ENCODE measurements around the gene C20orf204. TPM values are rescaled to one million over a fixed set of nuclear protein-coding genes. Genes with fewer than 3 reads are reported as not detected.

C20orf204 gene
- total RNA-seq, 1 donor from 2014 or later, result 0.45 TPM

DNA sequence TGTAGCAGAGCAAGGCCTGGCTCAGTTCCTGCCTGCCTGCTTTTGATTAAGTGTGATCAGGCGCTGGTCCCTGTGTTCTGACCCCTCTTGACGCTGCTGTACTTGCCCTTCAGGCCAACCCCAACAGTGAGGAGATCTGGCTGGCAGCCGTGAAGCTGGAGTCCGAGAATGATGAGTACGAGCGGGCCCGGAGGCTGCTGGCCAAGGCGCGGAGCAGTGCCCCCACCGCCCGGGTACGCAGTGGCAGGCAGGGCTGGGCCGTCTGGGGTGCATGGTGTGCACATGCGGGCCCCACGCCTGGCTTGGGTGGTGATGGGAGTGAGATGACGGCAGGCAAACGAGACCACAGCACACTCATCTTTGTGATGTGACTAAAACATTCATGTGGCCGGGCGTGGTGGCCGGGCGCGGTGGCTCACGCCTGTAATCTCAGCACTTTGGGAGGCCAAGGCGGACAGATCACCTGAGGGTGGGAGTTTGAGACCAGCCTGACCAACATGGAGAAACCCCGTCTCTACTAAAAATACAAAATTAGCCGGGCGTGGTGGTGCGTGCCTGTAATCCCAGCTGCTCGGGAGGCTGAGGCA, 10.1 kb upstream of the C20orf204 start:
- no peak for DNase-seq (ENCODE audit: low read depth)

DNA sequence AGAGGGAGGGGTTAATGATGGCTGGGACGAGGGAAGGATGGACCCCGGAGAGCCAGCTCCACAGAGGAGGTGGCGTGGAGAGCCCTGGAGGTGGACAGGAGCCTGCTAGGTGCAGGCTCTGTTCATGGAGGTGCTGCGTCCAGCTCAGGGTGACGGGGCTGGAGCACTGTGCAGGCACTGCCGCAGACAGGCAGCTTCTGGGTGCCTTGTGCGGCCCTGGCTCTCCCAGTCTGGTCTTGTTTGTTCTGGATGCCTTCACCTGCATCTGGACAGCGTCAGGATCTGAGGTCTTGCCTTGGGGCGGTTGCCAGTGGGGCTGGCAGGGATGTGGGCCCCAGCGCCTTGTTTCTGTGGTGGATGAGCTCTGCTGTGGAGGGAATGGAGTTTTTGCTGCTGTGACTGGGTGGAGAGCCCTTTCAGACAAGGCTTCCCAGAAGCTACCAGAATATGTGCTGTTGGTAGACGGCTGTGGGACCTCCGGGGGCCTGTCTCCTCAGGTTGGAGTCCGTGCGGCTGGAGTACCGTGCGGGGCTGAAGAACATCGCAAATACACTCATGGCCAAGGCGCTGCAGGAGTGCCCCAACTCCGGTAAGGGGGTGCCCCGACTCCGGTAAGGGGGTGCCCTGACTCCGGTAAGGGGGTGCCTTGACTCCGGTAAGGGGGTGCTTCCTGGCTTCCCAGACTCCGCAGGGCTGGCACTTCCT, 7.8 kb upstream of the C20orf204 start:
- no peak for DNase-seq (ENCODE audit: low read depth)

DNA sequence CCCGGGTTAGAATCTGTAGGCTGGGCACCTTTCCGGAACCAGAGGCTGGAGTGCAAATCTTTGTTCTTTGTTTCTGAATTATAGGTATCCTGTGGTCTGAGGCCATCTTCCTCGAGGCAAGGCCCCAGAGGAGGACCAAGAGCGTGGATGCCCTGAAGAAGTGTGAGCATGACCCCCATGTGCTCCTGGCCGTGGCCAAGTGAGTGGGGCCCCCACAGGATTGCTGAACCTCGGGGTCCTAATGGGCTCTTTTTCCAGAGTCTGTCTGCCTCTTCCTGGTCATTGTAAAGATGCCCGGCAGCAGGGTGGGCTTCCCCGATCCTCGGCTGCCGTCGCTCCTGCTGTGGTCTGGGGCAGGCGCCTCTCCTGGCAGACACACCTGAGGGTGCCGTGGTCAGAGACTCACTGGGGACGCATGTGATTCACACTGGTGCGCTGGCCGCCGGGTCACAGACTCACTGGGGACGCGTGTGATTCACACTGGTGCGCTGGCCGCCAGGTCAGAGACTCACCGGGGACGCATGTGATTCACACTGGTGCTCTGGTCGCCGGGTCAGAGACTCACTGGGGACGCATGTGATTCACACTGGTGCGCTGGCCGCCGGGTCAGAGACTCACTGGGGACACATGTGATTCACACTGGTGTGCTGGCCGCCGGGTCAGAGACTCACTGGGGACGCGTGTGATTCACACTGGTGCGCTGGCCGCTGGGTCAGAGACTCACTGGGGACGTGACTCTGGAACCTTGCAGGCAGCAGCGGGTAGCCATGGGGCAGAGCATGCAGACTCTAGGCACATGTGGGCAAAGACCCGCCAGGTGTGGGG, 6.5 kb upstream of the C20orf204 start:
- DNase-seq (ENCODE audit: low read depth), result no peak

DNA sequence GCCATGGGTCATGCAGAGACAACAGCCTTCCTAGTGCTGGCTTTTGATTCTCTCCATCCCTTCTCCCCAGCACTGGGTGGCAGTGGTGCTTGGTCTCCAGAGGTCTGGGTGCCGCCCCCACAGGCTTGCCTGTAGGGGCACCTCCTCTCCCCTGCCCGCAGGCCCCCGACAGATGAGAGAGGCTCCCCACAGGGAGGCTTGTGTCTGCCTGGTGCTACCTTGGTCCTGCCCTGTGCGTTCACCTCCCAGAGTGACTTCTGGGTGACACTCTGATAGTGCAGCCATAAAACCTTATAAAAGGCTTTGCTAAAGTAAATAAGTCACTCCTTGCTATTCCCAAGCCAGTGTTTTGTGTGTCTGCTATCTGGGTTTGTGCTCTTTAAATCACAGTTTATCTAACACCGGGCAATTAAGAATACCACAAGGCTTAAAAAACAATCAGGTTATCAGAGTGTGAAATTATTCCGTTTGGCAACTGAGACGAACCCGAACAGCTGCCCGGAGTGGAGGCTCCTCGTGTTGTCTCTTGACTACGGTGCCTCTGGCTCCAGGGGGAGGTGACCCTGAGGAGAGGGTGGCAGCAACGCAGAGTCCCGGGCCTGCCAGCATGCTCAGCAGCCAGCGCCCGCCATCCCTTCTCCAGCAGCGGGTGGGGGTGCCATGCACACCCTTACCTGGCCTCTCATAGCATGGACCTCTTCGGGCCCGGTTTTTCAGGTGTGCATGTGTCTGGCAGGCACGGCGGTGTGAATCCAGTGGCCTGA, 5.4 kb upstream of the C20orf204 start:
- DNase-seq (ENCODE audit: low read depth), result no peak

DNA sequence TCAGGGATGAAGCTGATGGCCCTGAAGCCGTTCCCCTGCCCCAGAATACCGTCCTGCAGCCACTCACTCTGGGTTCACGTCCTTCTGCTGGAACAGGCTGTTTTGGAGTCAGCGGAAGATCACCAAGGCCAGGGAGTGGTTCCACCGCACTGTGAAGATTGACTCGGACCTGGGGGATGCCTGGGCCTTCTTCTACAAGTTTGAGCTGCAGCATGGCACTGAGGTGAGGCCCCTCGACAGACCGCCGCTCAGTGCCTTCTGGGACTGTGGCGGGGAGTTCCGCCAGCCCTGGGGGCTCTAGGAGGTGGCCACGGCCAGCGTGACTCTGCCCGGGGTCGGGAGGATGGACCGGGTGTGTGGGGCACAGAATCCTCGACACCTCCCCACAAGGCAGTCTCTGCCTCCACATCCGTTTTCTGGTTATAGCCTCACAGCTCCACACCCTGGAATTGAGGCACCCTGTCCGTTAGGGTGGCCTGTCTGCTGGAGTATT, 4.1 kb upstream of the C20orf204 start:
- no peak for DNase-seq (ENCODE audit: low read depth)

DNA sequence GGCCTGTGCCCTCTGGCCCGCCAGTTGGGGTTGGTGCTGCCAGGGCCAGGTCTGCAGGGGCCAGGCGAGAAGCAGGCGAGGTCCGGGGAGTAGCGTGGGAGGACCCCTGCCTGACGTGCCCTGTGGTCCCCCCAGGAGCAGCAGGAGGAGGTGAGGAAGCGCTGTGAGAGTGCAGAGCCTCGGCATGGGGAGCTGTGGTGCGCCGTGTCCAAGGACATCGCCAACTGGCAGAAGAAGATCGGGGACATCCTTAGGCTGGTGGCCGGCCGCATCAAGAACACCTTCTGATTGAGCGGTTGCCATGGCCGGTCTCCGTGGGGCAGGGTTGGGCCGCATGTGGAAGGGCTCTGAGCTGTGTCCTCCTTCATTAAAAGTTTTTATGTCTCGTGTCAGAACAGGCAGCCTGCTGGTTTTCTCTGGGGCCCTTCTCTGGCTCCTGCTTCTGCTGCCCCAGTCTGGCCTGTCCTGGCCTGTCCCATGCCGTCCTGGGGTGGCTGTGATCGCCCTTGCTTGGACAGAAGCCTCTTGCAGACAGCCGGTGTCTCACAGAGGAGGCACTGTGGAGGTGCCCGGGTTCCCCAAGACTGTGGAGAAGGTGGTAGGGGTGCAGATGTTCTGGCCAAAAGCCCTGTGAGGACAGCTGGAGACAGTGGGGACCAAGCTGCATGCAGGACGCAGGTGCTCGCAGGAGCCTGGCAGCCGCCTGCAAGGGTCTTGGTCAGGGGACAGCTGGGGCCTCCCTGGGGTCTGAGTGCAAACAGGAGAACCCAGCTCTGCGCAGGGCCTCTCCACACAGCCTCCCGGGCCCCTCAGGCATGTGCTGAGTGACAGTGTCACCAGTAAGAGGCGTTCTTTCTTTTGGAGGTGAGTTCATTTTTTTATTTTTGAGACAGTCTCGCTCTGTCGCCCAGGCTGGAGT, 3.0 kb upstream of the C20orf204 start:
- DNase-seq (ENCODE audit: low read depth), result no peak

DNA sequence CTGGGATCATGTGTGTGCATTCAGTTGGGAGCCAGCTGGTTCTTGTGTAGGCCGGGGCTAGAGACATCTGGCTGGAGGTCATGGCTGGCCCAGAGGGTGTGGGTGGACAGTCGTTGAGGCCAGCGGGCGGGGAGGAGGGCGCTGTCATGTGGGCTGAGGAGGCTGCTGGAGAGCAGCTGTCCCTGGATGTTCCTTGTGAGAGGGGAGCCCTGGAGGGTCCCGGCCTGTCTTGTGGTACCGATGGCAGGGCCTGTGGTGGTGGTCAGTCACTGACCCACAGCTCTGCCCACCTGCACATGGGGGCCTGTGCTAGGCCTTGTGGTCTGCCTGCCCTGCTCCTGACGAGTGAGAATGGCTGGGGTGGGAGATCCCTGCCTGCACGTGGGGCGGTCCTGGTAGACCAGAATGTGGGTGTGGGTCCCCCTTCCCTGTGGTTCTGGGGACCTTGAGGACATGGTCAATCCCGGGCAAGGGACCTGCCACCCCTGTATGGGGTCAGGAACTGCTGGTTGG, 1.9 kb upstream of the C20orf204 start:
- DNase-seq (ENCODE audit: low read depth), result peak; percentile 70

DNA sequence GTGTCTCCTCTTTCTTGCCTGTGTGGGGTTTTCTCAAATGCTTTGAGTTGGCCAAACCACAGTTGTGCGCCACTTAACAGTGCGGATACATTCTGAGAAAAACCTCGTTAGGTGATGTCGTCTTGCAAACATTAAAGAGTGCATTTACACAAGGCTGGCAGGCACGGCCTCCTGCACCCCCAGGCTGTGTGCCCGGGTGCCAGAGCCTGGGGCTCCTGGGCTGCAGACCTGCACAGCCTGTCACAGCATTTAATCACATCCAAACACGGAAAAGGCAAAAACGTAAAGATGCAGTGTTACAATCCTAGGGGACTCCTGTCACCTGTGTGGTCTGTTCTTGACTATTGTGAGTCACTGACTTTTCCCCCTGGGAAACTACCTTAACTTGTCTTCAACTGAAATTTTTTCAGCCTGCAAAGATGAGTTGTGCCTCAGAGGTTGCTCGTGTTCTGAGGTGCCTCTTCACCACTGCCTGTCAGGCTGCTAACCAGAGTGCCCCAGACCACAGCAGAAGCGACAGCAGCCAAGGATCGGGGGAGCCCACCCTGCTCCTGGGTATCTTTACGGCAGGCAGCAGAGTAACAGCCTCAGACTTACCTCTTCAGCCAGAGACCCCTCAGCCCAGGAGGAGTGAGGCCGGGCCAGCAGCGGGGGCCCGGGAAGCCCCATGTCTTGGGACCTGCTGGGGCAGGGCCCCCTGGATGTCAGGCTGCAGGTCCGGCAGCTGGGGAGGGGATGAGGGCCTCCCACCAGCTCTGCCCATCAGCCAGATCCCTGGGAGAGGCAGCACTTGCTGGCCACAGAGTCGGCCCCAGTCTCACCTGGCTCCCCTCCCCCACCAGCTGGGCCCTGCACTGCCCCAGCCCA, 683 bp upstream of the C20orf204 start:
- DNase-seq (ENCODE audit: low read depth), result no peak

DNA sequence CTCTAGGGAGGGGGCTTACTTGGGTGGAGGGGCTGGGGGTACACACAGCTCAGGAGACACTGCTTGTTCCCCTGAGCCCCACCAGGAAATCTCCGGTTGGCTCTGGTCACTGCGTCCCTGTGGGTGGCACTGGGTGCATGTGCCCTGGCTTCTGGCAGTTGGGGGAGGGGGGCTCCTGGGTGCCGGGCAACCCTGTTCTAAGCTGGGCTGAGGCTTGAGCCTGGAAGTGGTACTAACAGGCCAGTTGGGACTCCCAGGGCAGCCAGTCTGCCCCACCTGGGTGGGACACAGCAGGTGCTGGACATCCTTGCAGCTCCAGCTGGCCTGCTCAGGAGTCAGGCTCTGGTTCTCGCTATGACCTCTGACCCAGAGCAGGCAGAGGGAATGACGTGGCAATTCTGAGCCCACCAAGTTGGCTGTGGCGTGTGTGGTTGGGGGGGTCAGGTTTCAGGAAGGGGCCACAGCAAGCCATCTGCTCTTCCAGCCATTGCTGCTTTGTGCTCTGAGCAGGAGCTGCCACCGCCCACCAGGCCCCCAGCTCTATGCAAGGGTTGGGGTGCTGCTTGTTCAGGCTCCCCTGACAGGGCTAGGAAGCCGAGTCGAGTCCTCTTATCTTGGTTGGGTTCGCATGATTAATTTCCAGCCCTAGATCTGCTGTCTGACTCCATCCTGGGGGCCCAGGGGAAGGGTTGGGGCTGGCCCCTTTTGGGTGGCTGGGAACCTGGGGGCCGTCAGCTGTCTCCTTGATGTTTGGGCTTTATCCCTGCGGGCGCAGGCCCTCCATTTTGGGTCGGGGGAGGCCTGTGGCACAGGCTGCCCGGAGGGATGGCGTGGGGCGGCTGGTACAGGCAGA, 590 bp downstream of the C20orf204 start:
- DNase-seq (ENCODE audit: low read depth), result peak; percentile 69

DNA sequence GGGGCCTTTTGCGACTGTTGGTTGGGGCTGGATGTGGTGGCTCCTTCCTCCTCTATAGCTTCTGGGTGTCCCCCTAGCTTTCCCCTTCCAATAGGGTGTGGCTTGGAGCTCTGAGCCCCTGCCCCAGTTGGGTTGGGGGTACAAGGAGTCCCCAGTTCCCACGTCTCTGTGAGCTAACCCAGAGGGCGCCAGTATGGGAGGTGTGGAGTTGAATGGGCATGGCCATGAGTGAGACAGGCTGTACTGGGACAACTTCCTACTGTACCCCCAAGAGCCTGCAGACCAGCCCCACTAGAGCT, 1.2 kb downstream of the C20orf204 start:
- DNase-seq (ENCODE audit: low read depth), result no peak

DNA sequence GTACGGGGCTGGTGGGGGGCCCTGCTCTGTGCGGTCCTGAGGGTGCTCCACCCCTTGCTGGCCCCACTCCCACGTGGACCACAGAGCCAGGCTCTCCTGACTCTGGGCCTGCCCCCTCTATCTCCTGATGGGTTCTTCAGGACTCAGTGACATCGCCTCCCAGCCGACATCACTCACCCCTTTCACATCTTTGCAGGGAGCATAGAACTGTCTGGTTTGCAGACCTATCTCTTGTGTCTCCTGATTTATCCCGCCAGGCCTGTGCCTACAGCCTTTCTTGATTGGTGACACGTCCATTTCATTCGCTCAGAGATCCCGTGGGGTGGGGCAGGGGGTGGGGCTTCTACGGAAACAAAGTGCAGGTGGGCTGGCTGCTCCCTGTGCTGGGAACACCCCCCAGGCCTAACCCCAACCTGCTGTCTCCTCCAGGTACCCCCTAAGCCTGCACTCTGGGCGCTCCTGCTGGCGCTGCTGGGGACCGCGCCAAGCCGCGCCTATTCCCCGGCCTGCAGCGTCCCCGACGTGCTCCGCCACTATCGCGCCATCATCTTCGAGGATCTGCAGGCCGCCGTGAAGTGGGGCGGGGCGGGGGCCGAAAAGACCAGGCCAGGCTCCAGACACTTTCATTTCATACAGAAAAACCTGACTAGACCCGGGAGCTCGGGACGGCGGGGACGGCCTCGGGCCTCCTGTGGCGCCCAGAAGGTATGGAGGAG, 1.7 kb downstream of the C20orf204 start:
- no peak for DNase-seq (ENCODE audit: low read depth)

DNA sequence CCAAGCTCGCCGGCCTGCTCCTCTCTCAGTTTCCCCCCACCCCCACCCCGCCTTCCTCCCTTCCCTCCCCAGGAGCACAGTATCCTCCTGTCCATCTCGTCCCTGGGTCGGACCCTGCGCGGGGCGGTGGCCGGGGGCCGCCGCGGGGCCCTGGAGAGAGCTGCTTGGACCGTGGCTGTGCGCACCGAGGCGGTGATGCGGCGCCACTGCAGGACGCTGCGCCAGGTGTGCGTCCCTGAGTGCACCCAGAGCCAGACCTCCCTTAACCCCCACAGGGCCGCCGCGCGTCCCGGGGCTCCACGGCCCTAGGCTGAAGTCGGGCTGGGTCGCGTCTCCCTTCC, 2.2 kb downstream of the C20orf204 start:
- no peak for DNase-seq (ENCODE audit: low read depth)

DNA sequence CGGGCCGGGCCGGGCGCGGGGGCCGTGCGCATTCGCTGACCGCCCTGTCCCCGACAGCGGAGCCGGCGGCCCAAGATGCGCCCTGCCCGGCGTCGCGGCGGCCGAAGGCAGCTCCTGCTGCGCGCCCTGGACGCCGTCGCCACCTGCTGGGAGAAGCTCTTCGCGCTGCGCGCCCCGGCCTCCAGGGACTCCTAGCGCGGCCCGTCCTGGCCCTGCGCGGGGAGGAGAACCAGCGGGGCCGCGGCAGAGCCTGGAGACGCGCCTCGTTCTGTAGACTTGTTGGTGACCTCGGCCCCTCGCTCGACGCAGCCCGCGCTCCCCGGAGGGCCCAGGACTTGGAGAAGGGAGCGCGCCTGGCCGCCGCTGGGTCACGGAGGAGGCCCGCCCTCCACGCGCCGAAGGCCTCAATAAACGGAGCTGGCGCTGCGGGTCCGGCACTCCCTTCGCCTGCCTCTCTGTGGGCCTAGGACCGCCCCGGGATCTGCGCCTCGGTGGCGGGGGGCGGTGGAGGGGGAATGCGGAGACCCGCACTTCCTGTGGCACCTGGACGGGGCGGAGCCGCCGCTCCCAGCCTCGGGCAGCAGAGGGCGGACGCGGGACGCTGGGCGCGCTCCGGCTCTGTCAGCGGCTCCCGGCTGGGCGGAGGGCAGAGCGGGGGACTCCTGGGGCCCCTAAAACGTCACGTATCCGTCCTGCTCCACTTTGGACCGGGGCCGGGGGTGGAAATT, 2.7 kb downstream of the C20orf204 start:
- peak; percentile 53 for DNase-seq (ENCODE audit: low read depth)

DNA sequence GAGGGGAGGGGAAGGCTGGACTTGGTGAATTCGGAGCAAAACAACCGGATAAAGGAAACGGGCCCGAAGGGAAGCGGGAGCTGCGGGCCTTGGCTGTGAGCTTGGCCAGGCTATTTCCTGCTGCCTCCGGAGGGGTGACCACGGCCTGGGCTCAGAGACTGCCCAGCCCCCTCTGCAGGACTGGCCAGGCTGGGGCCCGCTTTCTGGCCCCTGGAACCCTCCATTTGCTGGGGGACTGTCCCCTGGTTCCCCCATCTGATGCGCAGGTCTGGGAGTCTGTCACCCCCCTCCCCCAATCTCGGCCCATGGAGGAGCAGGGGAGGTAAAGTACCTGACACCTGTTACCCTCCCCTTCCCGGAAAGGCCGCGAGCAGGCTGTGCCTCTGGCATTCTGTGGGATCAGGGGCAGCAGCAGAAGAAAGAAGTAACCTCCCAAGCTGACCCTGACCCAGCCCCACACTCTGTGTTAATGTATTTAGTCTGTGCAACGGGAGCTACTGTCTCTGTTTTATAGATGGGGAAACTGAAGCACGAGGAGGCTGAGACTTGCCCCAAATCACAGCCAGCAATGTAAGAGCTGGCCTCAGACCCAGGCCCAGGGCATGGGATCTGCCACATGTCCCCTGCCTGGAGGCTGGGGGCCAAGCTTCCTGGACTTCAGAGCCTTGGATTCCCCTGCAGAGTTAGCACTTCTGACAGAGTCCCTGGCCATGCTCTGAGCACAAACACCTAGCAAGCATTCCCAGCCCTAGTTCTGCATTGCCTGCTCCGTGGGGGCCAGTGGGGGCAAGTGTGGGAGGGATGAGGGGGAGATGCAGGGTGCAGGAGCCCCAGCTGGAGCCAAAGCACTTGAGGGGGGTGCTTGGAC, 3.5 kb downstream of the C20orf204 start:
- DNase-seq (ENCODE audit: low read depth), result no peak

DNA sequence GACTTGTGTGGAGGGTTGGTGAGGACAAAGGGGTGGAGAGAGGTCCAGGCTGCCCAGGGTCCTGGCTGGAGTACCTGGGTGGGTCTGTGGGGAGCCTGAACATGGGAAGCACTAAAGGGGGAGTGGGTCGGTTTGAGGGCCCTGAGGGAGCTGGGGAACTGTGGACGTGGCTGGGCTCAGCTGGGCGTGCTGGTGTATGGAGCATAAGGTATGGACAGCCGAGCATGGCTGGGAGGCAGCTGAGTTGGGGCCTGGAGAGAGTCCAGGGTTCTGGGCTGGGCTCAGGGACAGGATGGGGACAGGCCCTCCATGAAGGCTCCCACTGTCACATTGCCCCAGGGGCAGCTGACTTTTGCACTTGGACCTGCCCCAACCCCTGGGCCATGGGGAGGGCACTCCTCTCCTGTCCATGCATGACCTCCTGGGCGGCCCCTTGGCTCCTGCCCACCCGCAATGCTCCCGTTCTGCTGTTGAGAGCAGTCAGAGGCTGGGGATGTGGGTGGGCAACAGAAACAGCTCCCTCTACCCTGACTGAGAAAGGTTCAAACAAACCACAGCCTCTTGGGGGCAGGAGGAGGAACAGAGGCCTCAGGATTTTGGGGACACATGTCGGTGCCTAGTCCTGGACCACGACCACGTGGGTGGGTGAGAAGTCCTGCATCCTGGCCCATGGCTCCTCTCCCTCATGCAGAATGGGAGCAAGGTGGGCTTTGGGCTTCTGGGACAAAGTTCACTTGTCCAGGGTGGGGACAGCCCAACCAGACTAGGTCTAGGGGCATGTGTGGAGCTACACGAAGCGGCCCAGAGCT, 4.5 kb downstream of the C20orf204 start:
- DNase-seq (ENCODE audit: low read depth), result no peak
